ENCODE data around the gene TOMM40L.

TOMM40L gene

GRCh38 chr1:161259345-161259702 is 33.5 kb downstream of the TOMM40L start:
- CTCF ChIA-PET, result interaction anchor here (1.5 kb wide), 1 partner anchor 19 kb away, joined by 4 read pairs; no protein-coding TSS in a partner anchor
- Mint-ChIP-seq H3K9me3 (peaks cover 17% of the 10 kb centered on the region), H3K4me1 (peaks cover 30% of the 10 kb centered on the region), H3K27me3 (peaks cover 70% of the 10 kb centered on the region), H3K4me3 (peak overlapping the region; percentile 42), H3K36me3 (peaks cover 14% of the 10 kb centered on the region), H3K27ac (no peak overlapping the region)
- no peak for DNase-seq

GRCh38 chr1:161259765-161260164 is 33.9 kb downstream of the TOMM40L start:
- CTCF ChIA-PET, result no interaction called here
- H3K27ac Mint-ChIP-seq, result no peak overlapping the region
- peaks cover 30% of the 10 kb centered on the region for H3K4me1 Mint-ChIP-seq
- no peak for DNase-seq
- peaks cover 17% of the 10 kb centered on the region for H3K9me3 Mint-ChIP-seq
- peaks cover 70% of the 10 kb centered on the region for H3K27me3 Mint-ChIP-seq
- peaks cover 14% of the 10 kb centered on the region for H3K36me3 Mint-ChIP-seq
- H3K4me3 Mint-ChIP-seq, result peak overlapping the region; percentile 42

GRCh38 chr1:161260376-161261260 is 34.8 kb downstream of the TOMM40L start:
- Mint-ChIP-seq H3K27me3 (peaks cover 73% of the 10 kb centered on the region), H3K9me3 (peaks cover 17% of the 10 kb centered on the region), H3K36me3 (peaks cover 14% of the 10 kb centered on the region), H3K4me1 (peaks cover 30% of the 10 kb centered on the region), H3K4me3 (no peak overlapping the region), H3K27ac (no peak overlapping the region)
- DNase-seq, result no peak
- CTCF ChIA-PET, result interaction anchor here (2.0 kb wide), 1 partner anchor 31 kb away, joined by 5 read pairs; no protein-coding TSS in a partner anchor

- no peak for DNase-seq
- peaks cover 30% of the 10 kb centered on the region for H3K4me1 Mint-ChIP-seq
- H3K36me3 Mint-ChIP-seq, result peaks cover 14% of the 10 kb centered on the region
- peaks cover 78% of the 10 kb centered on the region for H3K27me3 Mint-ChIP-seq
- CTCF ChIA-PET, result interaction anchor here (2.0 kb wide), 1 partner anchor 30 kb away, joined by 5 read pairs; no protein-coding TSS in a partner anchor
- no peak overlapping the region for H3K27ac Mint-ChIP-seq
- H3K9me3 Mint-ChIP-seq, result peaks cover 13% of the 10 kb centered on the region
- no peak overlapping the region for H3K4me3 Mint-ChIP-seq
Observed at GRCh38 chr1:161261261-161262235, 35.7 kb downstream of the TOMM40L start.

GRCh38 chr1:161265305-161265704 is 39.4 kb downstream of the TOMM40L start:
- Mint-ChIP-seq H3K27ac (no peak overlapping the region), H3K27me3 (peaks cover 45% of the 10 kb centered on the region)
- CTCF ChIA-PET, result interaction anchor here (1.0 kb wide), 1 partner anchor 84 kb away, joined by 3 read pairs; no protein-coding TSS in a partner anchor

GRCh38 chr1:161266202-161266601 is 40.3 kb downstream of the TOMM40L start:
- DNase-seq, result no peak
- Mint-ChIP-seq H3K4me1 (peaks cover 7% of the 10 kb centered on the region), H3K27ac (no peak overlapping the region), H3K4me3 (no peak overlapping the region), H3K9me3 (no peaks in the 10 kb centered on the region), H3K36me3 (no peaks in the 10 kb centered on the region), H3K27me3 (peaks cover 39% of the 10 kb centered on the region)
- CTCF ChIA-PET, result interaction anchor here (1.0 kb wide), 2 partner anchors 24 to 85 kb away, joined by 3 read pairs; no protein-coding TSS in a partner anchor

More at GRCh38 chr1:161265305-161265704, 39.4 kb downstream of the TOMM40L start:
- Mint-ChIP-seq H3K36me3 (no peaks in the 10 kb centered on the region), H3K4me3 (no peak overlapping the region), H3K9me3 (no peaks in the 10 kb centered on the region), H3K4me1 (peaks cover 14% of the 10 kb centered on the region)
- DNase-seq, result no peak

- H3K27me3 Mint-ChIP-seq, result peaks cover 38% of the 10 kb centered on the region
- peaks cover 2% of the 10 kb centered on the region for H3K4me1 Mint-ChIP-seq
- no peak overlapping the region for H3K27ac Mint-ChIP-seq
- DNase-seq, result no peak
- CTCF ChIA-PET, result interaction anchor here (1.0 kb wide), 1 partner anchor 23 kb away, joined by 3 read pairs; no protein-coding TSS in a partner anchor
- no peaks in the 10 kb centered on the region for H3K36me3 Mint-ChIP-seq
- no peak overlapping the region for H3K4me3 Mint-ChIP-seq
- H3K9me3 Mint-ChIP-seq, result no peaks in the 10 kb centered on the region
Observed at GRCh38 chr1:161266836-161267235, 41.0 kb downstream of the TOMM40L start.

GRCh38 chr1:161267321-161267720 is 41.5 kb downstream of the TOMM40L start:
- Mint-ChIP-seq H3K4me1 (peaks cover 2% of the 10 kb centered on the region), H3K27ac (no peak overlapping the region), H3K4me3 (no peak overlapping the region), H3K27me3 (peaks cover 37% of the 10 kb centered on the region), H3K36me3 (no peaks in the 10 kb centered on the region), H3K9me3 (no peaks in the 10 kb centered on the region)
- CTCF ChIA-PET, result no interaction called here
- DNase-seq, result no peak

- Mint-ChIP-seq H3K27ac (no peak overlapping the region), H3K4me1 (no peaks in the 10 kb centered on the region), H3K4me3 (no peak overlapping the region), H3K27me3 (peaks cover 43% of the 10 kb centered on the region), H3K9me3 (no peaks in the 10 kb centered on the region), H3K36me3 (no peaks in the 10 kb centered on the region)
- CTCF ChIA-PET, result interaction anchor here (1.2 kb wide), 2 partner anchors 43 to 109 kb away, joined by 3 to 4 read pairs; no protein-coding TSS in a partner anchor
- no peak for DNase-seq
Observed at GRCh38 chr1:161273402-161273801, 47.5 kb downstream of the TOMM40L start.

GRCh38 chr1:161274874-161275273 is 49.0 kb downstream of the TOMM40L start:
- DNase-seq, result no peak
- Mint-ChIP-seq H3K36me3 (no peaks in the 10 kb centered on the region), H3K27ac (no peak overlapping the region), H3K4me1 (no peaks in the 10 kb centered on the region), H3K4me3 (no peak overlapping the region), H3K27me3 (peaks cover 47% of the 10 kb centered on the region), H3K9me3 (no peaks in the 10 kb centered on the region)
- CTCF ChIA-PET, result no interaction called here
